ENCODE data around the gene ESRRA.

ESRRA gene

DNA sequence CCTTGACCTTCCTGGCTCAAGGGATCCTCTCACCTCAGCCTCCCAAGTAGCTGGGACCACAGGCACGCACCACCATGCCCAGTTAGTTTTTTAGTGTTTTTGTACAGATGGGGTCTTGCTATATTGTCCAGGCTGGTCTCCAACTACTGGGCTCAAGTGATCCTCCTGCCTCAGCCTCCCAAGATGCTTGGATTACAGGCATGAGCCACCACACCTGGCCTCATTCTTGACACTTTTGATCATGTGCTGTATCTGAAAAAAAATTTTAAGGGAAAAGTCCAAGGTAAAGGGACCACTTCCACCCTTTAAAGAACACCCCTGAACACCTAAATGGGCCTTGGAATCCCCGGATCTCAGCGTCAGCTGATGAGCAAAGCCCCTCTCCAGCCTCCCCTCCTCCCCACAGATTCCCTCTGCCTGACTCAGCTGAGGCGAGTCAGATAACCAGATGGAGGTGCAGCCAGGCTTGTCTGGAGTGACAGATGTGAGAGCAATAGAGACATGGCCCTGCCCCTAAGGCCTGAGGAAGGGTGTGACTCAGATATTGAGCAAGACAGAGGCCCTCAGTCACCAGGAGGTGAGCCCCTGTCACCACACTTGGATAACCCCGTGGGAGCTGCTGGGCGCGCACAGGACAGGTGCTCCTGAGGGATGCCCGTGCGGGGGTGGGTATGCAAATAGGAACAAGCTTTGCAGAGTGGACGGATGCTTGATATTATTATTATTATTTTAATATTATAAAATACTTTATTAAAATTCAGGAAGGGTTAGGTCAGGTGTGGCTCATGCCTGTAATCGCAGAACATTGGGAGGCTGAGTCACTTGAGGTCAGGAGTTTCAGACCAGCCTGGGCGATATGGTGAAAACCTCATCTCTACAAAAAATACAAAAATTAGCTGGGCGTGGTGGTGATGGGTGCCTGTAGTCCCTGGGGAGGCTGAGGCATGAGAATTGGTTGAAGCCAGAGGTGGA, 29.7 kb downstream of the ESRRA start:
- no peak for DNase-seq

DNA sequence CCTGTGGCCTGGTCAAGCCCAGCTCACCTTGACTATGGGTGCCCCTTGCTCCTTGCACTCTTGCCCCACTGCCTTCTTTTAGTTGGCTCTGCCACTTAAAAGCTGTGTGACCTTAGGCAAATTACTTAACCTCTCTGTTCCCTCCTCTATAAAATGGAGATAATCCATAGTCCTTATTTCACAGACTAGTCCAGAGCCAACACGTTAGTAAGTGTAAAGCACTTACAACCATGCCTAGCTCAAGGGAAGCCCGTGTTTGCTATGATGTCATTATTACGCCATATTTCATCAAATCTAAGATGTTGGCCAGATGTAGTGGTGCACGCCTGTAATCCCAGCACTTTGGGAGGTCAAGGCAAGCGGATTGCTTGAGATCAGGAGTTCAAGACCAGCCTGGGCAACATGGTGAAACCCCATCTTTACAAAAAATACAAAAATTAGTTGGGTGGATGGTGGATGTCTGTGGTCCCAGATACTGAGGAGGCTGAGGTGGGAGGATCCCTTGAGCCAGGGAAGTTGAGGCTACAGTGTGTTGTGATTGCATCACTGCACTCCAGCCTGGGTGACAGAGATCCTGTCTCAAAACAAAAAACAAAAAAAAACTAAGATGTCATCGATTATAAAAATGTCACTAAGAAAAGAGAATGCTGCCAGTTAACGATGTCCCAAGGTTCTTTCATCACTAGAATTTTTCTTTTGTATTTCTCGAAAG, 32.4 kb downstream of the ESRRA start:
- no peak for DNase-seq

GRCh38 chr11:64338716-64339115, 33.4 kb downstream of the ESRRA start:
- no peak for DNase-seq

GRCh38 chr11:64339286-64339685, 34.0 kb downstream of the ESRRA start:
- DNase-seq = no peak

- peak; percentile 83 for DNase-seq
Measured at GRCh38 chr11:64339754-64340408, 34.6 kb downstream of the ESRRA start, which contains the start of gene CCDC88B. TSS of gene CCDC88B (plus strand) at chr11:64340204. CDS start at chr11:64340267, 63 bp downstream.

DNA sequence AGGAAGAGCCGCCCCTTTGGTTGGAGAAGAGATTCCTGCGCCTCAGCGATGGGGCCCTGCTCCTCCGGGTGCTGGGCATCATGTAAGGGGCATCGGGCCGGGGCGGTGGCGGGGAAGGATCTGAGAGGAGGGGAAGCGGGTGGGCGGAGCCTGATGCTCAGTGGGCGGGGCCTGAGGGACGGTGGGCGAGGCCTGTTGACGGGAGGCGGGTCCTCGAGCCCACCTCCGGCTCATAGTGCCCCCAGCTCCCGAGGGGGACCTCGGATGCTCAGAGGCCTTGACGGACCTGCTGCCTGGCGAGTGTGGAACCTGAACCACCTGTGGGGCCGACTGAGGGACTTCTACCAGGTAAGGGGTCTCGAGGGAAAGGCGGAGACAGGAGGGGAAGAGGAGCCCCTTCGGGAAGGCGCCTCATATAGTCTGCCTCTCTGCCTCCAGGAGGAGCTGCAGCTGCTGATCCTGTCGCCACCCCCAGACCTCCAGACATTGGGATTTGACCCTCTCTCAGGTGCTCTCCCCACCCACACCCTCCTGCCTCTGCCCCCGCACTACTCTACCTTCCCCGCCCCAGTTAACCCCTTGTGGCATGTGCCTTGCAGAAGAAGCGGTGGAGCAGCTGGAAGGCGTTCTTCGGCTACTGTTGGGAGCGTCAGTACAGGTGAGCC, 35.5 kb downstream of the ESRRA start:
- peak; percentile 81 for DNase-seq

DNA sequence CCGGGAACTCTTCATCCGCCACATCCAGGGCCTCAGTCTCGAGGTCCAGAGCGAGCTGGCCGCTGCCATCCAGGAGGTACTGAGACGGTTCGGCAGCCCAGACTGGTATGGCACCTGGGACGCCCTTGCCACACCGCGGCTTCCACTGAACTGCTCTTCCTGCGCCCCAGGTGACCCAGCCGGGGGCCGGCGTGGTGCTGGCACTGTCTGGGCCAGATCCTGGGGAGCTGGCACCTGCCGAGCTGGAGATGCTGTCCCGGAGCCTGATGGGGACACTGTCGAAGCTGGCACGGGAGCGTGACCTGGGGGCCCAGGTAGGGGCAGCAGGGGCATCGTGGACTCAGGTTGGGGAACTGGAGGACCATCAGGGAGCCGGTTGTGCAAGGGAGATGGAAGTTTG, 36.1 kb downstream of the ESRRA start:
- DNase-seq = no peak

DNA sequence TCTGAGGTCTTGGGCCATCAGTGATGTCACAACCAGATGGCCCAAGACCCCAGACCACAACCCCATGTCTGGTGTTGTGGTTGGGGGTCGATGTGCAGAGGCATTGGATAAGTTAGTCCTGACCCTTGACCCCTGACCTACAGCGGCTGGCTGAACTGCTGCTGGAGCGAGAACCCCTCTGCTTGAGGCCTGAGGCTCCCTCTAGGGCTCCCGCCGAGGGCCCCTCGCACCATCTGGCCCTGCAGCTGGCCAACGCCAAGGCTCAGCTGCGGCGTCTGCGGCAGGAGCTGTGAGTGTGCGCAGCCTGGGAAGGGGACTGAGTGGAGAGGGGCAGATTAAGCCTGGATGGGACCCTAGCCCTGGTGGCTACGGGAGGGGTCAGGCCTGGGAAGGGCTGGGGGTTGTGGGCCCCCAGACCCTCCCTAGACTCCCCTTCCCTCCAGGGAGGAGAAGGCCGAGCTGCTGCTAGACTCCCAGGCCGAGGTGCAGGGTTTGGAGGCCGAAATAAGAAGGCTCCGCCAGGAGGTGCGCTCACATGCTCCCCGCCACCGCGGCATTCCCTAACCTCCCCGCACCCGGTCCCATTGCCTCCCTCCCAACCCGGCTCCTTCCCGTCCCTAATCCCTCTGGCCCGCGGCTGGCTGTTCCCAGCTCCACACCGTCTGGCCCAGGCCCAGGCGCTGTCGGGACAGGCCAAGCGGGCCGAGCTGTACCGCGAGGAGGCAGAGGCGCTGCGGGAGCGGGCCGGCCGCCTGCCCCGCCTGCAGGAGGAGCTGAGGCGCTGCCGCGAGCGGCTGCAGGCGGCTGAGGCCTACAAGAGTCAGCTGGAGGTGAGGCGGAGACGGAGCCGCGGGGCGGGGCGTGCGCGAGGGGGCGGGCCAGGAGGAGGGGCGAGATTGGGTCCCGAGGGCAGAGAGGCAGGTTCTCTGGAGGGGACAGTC, 36.8 kb downstream of the ESRRA start:
- DNase-seq = peak; percentile 86

DNA sequence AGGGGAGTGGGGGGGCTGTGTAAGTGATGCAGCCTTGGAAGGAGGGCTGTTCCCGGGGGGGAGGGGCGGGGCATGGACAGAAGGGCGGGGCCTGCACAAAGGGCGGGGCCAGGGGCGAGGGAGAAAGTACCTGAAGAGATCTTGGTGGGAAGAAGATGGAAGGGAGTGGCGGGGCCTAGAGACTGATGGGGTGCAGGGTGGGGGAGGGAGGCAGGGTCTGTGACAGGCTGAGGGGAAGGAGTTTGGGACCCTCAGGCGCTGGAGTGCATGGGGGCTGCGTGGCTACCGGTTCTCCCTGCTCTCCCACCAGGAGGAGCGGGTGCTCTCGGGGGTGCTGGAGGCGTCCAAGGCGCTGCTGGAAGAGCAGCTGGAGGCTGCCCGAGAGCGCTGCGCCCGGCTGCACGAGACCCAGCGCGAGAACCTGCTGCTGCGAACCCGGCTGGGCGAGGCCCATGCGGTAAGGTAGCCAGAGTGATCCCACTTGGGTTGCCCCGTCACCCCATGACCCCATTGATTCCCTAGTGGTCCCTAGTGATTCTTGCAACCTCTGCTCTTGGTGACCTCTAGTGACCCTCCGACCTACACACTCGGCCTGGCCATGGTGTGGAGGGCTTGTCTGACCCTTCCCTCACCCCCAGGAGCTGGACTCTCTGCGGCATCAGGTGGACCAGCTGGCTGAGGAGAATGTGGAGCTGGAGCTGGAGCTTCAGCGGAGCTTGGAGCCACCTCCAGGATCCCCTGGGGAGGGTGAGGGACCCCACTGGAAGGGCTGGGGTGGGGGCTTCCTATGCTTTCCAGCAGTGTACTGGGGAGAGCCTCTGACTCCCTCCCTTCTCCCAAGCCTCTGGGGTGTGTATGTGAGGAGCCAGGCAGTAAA, 37.8 kb downstream of the ESRRA start:
- no peak for DNase-seq

DNA sequence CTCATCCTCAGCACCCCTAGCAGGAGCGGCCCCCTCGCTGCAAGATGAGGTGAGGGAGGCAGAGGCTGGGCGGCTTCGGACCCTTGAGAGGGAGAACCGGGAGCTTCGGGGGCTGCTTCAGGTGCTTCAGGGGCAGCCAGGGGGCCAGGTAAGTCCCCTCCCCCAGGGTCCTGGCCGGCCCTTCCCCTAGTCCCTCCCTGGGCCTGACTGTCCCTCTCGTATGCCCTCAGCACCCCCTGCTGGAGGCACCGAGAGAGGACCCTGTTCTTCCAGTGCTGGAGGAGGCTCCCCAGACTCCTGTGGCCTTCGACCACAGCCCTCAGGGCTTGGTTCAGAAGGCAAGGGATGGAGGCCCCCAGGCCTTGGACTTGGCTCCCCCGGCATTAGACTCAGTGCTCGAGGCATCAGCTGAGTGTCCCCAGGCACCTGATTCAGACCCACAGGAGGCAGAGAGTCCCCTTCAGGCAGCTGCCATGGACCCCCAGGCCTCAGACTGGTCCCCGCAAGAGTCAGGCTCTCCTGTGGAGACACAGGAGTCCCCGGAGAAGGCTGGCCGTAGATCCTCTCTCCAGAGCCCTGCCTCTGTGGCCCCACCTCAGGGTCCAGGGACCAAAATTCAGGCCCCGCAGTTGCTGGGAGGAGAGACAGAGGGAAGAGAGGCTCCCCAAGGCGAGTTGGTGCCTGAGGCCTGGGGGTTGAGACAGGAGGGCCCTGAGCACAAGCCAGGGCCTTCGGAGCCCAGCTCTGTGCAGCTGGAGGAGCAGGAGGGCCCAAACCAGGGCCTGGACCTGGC, 38.6 kb downstream of the ESRRA start:
- no peak for DNase-seq

DNA sequence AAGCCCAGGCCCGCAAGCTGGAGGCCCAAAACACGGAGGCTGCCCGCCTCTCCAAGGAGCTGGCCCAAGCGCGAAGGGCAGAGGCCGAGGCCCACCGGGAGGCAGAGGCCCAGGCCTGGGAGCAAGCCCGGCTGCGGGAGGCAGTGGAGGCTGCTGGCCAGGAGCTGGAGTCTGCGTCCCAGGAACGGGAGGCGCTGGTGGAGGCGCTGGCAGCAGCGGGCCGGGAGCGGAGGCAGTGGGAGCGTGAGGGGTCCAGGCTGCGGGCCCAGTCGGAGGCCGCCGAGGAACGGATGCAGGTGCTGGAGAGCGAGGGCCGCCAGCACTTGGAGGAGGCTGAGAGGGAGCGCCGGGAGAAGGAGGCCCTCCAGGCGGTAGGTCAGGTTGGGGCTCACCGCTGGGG, 39.5 kb downstream of the ESRRA start:
- no peak for DNase-seq

DNA sequence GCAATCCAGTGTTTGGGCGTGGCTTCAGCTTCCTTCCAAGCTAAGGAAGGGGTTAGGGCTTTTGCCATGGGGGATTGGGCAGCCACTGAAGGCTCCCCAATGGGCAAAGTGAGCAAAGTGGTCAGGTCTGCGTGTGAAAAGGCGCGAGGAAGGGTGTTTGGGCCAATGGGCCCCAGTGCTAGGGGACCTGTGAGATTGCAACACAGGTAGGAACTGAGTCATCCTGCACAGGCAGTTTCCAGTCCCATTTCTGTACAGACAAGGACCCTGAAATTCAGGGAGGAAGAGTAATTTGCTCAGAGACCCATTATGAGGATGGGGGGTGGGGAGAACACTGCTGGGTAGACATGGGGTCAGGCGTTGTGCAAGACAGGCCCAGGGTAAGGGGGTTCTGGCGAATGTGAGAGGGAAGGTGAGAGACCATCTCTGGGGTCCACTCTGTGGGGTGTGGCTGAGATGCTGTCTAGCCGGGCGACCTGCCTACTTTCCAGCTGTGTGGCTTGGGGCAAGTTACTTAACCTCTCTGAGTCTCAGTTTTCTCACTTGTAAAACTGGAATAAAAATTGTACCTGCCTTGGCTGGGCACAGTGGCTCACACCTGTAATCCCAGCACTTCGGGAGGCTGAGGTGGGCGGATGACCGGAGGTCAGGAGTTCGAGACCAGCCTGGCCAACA, 42.0 kb downstream of the ESRRA start:
- no peak for DNase-seq

DNA sequence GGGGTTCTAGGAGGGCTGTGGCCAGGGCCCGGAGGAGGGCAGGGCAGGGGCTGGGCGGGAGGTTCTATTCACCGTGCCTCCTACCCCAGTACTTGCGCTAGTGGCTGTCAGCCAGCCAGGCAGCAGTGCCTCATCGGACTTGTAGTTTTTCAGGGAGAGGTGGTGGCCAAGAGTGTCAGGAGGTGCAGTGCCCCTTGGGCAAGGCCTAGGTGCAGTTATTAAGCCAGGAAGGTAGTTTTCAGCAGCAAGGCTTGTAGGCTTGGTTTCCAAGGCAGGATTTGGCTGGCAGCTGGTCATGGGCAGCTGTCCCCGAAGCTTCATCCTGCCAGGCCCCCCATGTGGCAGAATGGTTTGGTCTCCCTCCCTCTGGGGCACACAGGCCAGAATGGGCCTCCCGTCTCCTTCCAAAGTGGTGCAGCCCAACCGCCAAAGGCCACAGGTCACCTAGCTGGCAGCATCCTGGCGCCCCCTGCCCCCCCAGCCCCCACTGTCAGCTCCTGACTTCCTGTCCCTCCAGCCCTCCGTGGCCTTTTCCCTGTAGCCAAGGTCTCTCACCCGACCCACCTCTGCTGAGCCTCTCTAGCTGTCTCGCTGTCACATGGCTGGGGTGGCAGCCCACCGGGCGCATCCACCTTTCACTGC, 43.2 kb downstream of the ESRRA start:
- no peak for DNase-seq

DNA sequence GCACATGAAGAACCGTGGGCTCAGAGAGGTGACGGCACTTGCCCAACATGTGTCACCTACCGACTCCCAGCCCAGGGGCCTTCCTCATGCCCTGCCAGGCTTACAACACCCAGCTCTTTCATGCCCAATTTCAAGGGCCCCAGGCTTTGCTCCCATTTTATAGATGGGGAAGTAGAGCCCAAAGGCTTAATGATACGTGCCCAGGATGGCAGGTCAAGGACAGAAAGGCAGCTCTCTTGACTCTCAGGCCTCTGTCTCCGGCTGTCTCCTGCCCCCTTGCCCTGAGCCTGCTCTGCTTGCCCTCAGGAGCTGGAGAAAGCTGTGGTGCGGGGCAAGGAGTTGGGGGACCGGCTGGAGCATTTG, 43.7 kb downstream of the ESRRA start:
- no peak for DNase-seq

DNA sequence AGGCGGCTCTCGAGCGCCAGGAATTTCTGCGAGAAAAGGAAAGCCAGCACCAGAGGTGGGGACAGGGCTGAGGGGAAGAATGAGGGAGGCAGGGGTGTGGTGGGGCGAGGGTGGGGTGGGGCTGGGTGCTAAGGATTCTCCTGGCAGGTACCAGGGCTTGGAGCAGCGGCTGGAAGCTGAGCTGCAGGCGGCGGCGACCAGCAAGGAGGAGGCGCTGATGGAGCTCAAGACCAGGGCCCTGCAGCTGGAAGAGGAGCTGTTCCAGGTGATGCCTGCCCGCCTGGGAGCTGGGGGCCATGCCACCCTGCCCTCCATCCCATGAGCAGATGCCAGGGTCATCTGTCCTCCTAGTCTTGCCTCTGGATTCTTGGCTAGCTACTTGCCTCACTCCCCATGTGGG, 44.1 kb downstream of the ESRRA start:
- no peak for DNase-seq

DNA sequence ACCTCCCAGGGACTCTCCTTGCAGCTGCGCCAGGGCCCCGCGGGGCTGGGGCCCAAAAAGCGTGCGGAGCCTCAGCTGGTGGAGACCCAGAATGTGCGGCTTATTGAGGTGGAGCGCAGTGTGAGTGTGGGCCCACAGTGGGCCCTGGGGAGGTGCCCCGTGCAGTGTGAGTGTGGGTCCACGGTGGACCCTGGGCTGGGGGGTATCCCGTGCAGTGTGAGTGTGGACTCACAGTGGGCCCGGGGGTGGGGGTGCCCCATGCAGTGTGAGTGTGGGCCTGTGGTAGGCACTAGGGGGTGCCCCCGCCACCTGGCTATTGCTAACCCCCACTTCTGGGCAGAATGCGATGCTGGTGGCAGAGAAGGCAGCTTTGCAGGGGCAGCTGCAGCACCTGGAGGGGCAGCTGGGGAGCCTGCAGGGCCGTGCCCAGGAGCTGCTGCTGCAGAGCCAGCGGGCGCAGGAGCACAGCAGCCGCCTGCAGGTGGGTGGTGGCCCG, 45.9 kb downstream of the ESRRA start:
- no peak for DNase-seq

DNA sequence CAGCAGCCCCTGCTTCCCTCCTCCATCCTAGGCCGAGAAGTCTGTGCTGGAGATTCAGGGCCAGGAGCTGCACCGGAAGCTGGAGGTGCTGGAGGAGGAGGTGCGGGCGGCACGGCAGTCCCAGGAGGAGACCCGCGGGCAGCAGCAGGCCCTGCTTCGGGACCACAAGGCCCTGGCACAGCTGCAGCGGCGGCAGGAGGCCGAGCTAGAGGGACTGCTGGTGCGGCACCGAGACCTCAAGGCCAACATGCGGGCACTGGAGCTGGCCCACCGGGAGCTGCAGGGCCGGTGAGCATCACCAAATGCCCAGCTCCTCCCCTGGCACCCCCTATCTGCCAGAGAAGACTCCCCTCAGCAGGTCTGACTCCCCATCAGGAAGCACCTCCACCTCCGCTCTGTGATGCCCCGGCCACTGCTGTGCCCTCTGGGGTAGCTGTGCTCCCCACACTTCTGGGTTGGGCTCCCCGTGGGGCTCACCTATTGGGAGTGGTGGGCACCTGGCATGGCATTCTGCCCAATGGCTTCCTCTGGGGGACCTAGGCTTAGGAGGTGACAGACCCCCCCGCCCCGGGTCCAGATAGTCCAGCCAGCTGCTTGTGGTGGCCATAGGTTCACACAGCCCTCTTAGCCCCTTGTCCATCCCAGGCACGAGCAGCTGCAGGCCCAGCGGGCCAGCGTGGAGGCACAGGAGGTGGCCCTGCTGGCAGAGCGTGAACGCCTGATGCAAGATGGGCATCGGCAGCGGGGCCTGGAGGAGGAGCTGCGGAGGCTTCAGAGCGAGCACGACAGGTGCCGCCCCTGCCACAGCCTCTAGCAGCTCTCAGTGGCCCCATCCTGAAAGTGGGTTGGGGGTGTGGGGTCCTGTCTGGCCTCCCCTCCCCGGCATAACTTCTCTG, 47.0 kb downstream of the ESRRA start:
- no peak for DNase-seq
